Measurements from ENCODE around the gene SLC25A13. TPM values are rescaled to one million over a fixed set of nuclear protein-coding genes. Genes with fewer than 3 reads are reported as not detected.

Gene SLC25A13
- total and polyA plus RNA-seq, 2 of the 13 experiments (the other 11 are each of a cell fraction or from before 2014, with no cell fraction given), result 36.2 to 84.9 TPM

DNA sequence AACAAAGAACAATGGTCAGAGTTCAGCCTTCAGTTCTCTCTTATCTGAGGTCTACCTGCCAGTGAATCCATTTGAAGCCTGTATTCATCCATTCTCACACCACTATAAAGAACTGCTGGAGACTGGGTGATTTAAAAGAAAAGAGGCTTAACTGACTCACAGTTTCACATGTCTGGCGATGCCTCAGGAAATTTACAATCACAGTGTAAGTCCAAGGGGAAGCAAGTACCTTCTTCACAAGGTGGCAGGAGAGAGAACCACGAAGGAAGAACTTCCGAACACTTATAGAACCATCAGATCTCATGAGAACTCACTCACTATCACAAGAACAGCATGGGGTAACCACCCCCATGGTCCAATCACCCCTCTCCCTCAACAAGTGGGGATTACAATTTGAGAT lies 33.0 kb upstream of the SLC25A13 start (continued):
- no peak for TF ChIP-seq BCL3 (CRISPR knock-in tag; IDR thresholded peaks at IDR 0.05)
- no peak for TF ChIP-seq TBP (CRISPR knock-in tag; IDR thresholded peaks at IDR 0.05)
- TF ChIP-seq SAFB2 (CRISPR knock-in tag; IDR thresholded peaks at IDR 0.05; ENCODE audit: borderline replicate concordance, low read depth), result no peak

GRCh38 chr7:96349572-96349971 lies 27.7 kb upstream of the SLC25A13 start:
- no peaks in the 10 kb centered on the region for H4K20me1 ChIP-seq (ENCODE audit: insufficient read depth, low read length)
- H3K27me3 ChIP-seq (ENCODE audit: control insufficient read depth in 1 of 2, insufficient read depth in 2 of 2, low read length in 2 of 2), result no peaks in the 10 kb centered on the region
- no peak overlapping the region for H3K4me3 ChIP-seq (replicated peaks in 1 of 3; ENCODE audit: insufficient read depth in 1 of 3, low read depth in 2 of 3, low read length in 3 of 3)
- FAIRE-seq, result no peak
- H2AFZ ChIP-seq (ENCODE audit: low read length), result no peak overlapping the region
- no peak for DNase-seq (ENCODE audit: low spot score)
- in situ Hi-C loops (cut with HindIII; ENCODE audit: extremely low pct_ligation_motif_present, low pct_unique_long_range_greater_than_20kb), result no loop called here
- H3K9me3 ChIP-seq (ENCODE audit: low read length), result no peaks in the 10 kb centered on the region
- CTCF ChIA-PET (ENCODE audit: low intra/inter-chr PET ratio, low total read pairs), result no interaction called here
- 18% methylated on average over 1 of the region's 3 CpGs for WGBS (ENCODE audit: low lambda C conversion rate)
- H3K79me2 ChIP-seq (ENCODE audit: insufficient read depth, low read length), result no peaks in the 10 kb centered on the region
- POLR2A ChIA-PET, result no interaction called here
- intact Hi-C loops (cut with micrococcal nuclease; ENCODE audit: unreplicated experiment), result no loop called here
- H3K9ac ChIP-seq (ENCODE audit: insufficient read depth, low read depth, low read length), result no peak overlapping the region
- no TSS peak for BruUV-seq (replicated peaks)
- H3K4me2 ChIP-seq (ENCODE audit: low read depth, low read length), result no peak overlapping the region
- H3K27ac ChIP-seq (ENCODE audit: extremely low read length, insufficient read depth, low read length), result no peak overlapping the region
- ATAC-seq, result no peak
- no peaks in the 10 kb centered on the region for H3K36me3 ChIP-seq (replicated peaks in 1 of 2; ENCODE audit: control insufficient read depth in 1 of 2, insufficient read depth in 2 of 2, low read length in 2 of 2)
- H3K4me1 ChIP-seq (ENCODE audit: insufficient read depth, low read length), result peaks cover 9% of the 10 kb centered on the region
- TF ChIP-seq PRDM15 (CRISPR knock-in tag; IDR thresholded peaks at IDR 0.05), result no peak
- no peak for TF ChIP-seq GFI1 (CRISPR knock-in tag; IDR thresholded peaks at IDR 0.05; ENCODE audit: borderline replicate concordance)
- no peak for TF ChIP-seq PAX8 (CRISPR knock-in tag; IDR thresholded peaks at IDR 0.05; ENCODE audit: borderline replicate concordance)
- no peak for TF ChIP-seq ZNF414 (CRISPR knock-in tag; IDR thresholded peaks at IDR 0.05)
- TF ChIP-seq, protein P1, sequence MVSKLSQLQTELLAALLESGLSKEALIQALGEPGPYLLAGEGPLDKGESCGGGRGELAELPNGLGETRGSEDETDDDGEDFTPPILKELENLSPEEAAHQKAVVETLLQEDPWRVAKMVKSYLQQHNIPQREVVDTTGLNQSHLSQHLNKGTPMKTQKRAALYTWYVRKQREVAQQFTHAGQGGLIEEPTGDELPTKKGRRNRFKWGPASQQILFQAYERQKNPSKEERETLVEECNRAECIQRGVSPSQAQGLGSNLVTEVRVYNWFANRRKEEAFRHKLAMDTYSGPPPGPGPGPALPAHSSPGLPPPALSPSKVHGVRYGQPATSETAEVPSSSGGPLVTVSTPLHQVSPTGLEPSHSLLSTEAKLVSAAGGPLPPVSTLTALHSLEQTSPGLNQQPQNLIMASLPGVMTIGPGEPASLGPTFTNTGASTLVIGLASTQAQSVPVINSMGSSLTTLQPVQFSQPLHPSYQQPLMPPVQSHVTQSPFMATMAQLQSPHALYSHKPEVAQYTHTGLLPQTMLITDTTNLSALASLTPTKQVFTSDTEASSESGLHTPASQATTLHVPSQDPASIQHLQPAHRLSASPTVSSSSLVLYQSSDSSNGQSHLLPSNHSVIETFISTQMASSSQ (IDR thresholded peaks at IDR 0.05; ENCODE audit: low read depth), result no peak
- TF ChIP-seq, protein P1 (CRISPR knock-in tag; IDR thresholded peaks at IDR 0.05; ENCODE audit: borderline replicate concordance), result no peak
- no peak for TF ChIP-seq SNAI1 (CRISPR knock-in tag; IDR thresholded peaks at IDR 0.05; ENCODE audit: borderline replicate concordance)
- TF ChIP-seq TARDBP (CRISPR knock-in tag; IDR thresholded peaks at IDR 0.05), result no peak
- TF ChIP-seq ZNF878 (CRISPR knock-in tag; IDR thresholded peaks at IDR 0.05), result no peak
- TF ChIP-seq, protein P2, sequence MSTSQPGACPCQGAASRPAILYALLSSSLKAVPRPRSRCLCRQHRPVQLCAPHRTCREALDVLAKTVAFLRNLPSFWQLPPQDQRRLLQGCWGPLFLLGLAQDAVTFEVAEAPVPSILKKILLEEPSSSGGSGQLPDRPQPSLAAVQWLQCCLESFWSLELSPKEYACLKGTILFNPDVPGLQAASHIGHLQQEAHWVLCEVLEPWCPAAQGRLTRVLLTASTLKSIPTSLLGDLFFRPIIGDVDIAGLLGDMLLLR (CRISPR knock-in tag; IDR thresholded peaks at IDR 0.05), result no peak
